ENCODE results near the gene ANKIB1. TPM values are rescaled to one million over a fixed set of nuclear protein-coding genes. Genes with fewer than 3 reads are reported as not detected.
"Not testable (repeated sequence)": the region's sequence is repeated elsewhere in the genome, so short reads cannot be mapped to it uniquely, and the experiment has no call there.

ANKIB1 gene
- total RNA-seq, 2 experiments from 2014 or later = 25.3 to 42.3 TPM

GRCh38 chr7:92356406-92356805 is 110.6 kb downstream of the ANKIB1 start:
- Histone ChIP-seq H3K9me2 (ENCODE audit: insufficient read depth, low read length) (no peaks in the 10 kb centered on the region), H2AFZ (ENCODE audit: low read length) (no peak overlapping the region), H3K4me1 (ENCODE audit: insufficient read depth, low read length, poor library complexity, severe bottlenecking) (no peaks in the 10 kb centered on the region), H3K9me3 (ENCODE audit: low read length) (no peaks in the 10 kb centered on the region), H4K20me1 (ENCODE audit: insufficient read depth, low read length) (no peaks in the 10 kb centered on the region), H3K4me3 (ENCODE audit: low read depth, low read length, poor library complexity, severe bottlenecking) (no peak overlapping the region), H3K4me2 (ENCODE audit: low read length) (no peak overlapping the region), H3K79me2 (ENCODE audit: insufficient read depth, low read depth, low read length) (no peaks in the 10 kb centered on the region), H3K27ac (ENCODE audit: low read depth, low read length, poor library complexity, severe bottlenecking) (no peak overlapping the region), H3K36me3 (ENCODE audit: insufficient read depth, low read length) (peaks cover 59% of the 10 kb centered on the region)
- intact Hi-C loops (cut with micrococcal nuclease; ENCODE audit: unreplicated experiment) = no loop called here
- ChIA-PET POLR2A (interaction anchor here (0.7 kb wide), 3 partner anchors 14 to 274 kb away, joined by 3 to 4 read pairs (median 3); no protein-coding TSS in a partner anchor), CTCF (ENCODE audit: unreplicated experiment) (no interaction called here)
- BruUV-seq (replicated peaks) = no TSS peak
- TF ChIP-seq, protein P1, sequence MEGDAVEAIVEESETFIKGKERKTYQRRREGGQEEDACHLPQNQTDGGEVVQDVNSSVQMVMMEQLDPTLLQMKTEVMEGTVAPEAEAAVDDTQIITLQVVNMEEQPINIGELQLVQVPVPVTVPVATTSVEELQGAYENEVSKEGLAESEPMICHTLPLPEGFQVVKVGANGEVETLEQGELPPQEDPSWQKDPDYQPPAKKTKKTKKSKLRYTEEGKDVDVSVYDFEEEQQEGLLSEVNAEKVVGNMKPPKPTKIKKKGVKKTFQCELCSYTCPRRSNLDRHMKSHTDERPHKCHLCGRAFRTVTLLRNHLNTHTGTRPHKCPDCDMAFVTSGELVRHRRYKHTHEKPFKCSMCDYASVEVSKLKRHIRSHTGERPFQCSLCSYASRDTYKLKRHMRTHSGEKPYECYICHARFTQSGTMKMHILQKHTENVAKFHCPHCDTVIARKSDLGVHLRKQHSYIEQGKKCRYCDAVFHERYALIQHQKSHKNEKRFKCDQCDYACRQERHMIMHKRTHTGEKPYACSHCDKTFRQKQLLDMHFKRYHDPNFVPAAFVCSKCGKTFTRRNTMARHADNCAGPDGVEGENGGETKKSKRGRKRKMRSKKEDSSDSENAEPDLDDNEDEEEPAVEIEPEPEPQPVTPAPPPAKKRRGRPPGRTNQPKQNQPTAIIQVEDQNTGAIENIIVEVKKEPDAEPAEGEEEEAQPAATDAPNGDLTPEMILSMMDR (conservative IDR thresholded peaks at IDR 0.05; ENCODE audit: low read length) = no peak
- TF ChIP-seq EZH2phosphoT487 (IDR thresholded peaks at IDR 0.05; ENCODE audit: borderline replicate concordance, low read depth, low read length) = no peak
- DNase-seq (ENCODE audit: low spot score) = no peak

DNA sequence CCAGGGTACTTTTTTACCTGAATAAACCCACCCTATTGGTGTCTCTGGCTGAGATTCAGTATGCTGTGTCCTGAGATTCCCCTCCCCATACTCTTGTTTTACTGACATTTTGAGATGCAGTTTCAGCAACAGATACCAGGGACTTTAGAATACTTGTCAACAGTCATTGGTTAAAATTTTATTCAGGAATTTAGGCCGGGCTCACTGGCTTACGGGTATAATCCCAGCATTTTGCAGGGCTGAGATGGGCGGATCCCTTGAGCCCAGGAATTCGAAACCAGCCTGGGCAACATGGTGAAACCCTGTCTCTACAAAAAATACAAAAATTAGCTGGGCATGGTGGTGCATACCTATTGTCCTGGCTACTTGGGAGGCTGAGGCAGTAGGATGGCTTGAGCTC is 111.5 kb downstream of the ANKIB1 start:
- Histone ChIP-seq H3K4me3 (ENCODE audit: low read depth, low read length, poor library complexity, severe bottlenecking) (no peak overlapping the region), H3K4me1 (ENCODE audit: insufficient read depth, low read length, poor library complexity, severe bottlenecking) (no peaks in the 10 kb centered on the region), H3K27ac (ENCODE audit: low read depth, low read length, poor library complexity, severe bottlenecking) (no peak overlapping the region), H3K9me3 (ENCODE audit: low read length) (no peaks in the 10 kb centered on the region), H3K4me2 (ENCODE audit: low read length) (no peak overlapping the region), H4K20me1 (ENCODE audit: insufficient read depth, low read length) (no peaks in the 10 kb centered on the region), H3K79me2 (ENCODE audit: insufficient read depth, low read depth, low read length) (no peaks in the 10 kb centered on the region), H2AFZ (ENCODE audit: low read length) (no peak overlapping the region), H3K36me3 (ENCODE audit: insufficient read depth, low read length) (peaks cover 58% of the 10 kb centered on the region), H3K9me2 (ENCODE audit: insufficient read depth, low read length) (no peaks in the 10 kb centered on the region)
- POLR2A ChIA-PET = interaction anchor here (0.7 to 0.9 kb wide), 2 partner anchors 53 to 275 kb away, joined by 3 read pairs; no protein-coding TSS in a partner anchor
- BruUV-seq (replicated peaks) = no TSS peak
- TF ChIP-seq, protein P1 (conservative IDR thresholded peaks at IDR 0.05; ENCODE audit: low read length) = no peak
- TF ChIP-seq EZH2phosphoT487 (IDR thresholded peaks at IDR 0.05; ENCODE audit: borderline replicate concordance, low read depth, low read length) = no peak
- DNase-seq (ENCODE audit: low spot score) = no peak
- CTCF ChIA-PET (ENCODE audit: unreplicated experiment) = no interaction called here
- intact Hi-C loops (cut with micrococcal nuclease; ENCODE audit: unreplicated experiment) = no loop called here

- H3K9me3 ChIP-seq (ENCODE audit: low read length); H3K4me1 ChIP-seq (ENCODE audit: insufficient read depth, low read length, poor library complexity, severe bottlenecking); H3K4me3 ChIP-seq (ENCODE audit: low read depth, low read length, poor library complexity, severe bottlenecking); intact Hi-C loops (cut with micrococcal nuclease; ENCODE audit: unreplicated experiment); H3K79me2 ChIP-seq (ENCODE audit: insufficient read depth, low read depth, low read length); BruUV-seq (replicated peaks); H2AFZ ChIP-seq (ENCODE audit: low read length); POLR2A ChIA-PET; H3K4me2 ChIP-seq (ENCODE audit: low read length); H3K27ac ChIP-seq (ENCODE audit: low read depth, low read length, poor library complexity, severe bottlenecking); DNase-seq (ENCODE audit: low spot score); H4K20me1 ChIP-seq (ENCODE audit: insufficient read depth, low read length); H3K9me2 ChIP-seq (ENCODE audit: insufficient read depth, low read length); CTCF ChIA-PET (ENCODE audit: unreplicated experiment): not testable (repeated sequence)
- H3K36me3 ChIP-seq (ENCODE audit: insufficient read depth, low read length) = peaks cover 53% of the 10 kb centered on the region
Measured at GRCh38 chr7:92359179-92359578, 113.4 kb downstream of the ANKIB1 start.

Measured in OCI-LY7 (cell line).